Gastrocnemius medialis (tissue), 4 donors: Measurements from ENCODE around the gene THBS3. TPM values are rescaled to one million over a fixed set of nuclear protein-coding genes. Genes with fewer than 3 reads are reported as not detected.
A peak's percentile ranks its signal among the peaks of the same experiment; 100 is the strongest.
"Not testable (repeated sequence)": the region's sequence is repeated elsewhere in the genome, so short reads cannot be mapped to it uniquely, and the experiment has no call there.

Experiments used
- ATAC-seq, 2 donors: fragments of 150-250 bp; one replicate each; pipeline ENCODE4 v1.9.1; 2016
- DNase-seq, 2 donors: peaks; one replicate each; pipeline ENCODE4 v3.0.0-alpha.2; 2019
- H3K27ac ChIP-seq, 4 donors: fragments of 200-600 bp; sonication (generic); 1 replicate in 1 of 4; 2 replicates in 3 of 4; pipeline ENCODE4 v1.5.1; 2016 to 2018; ENCODE audit warnings: mild to moderate bottlenecking in 2 of 4, moderate library complexity in 1 of 4
- H3K27me3 ChIP-seq, 3 donors: fragments of 200-600 bp; sonication (generic) in 2 of 3; 1 replicate in 1 of 3; 2 replicates in 2 of 3; pipeline versions ENCODE4 v1.5.1 to v1.6.0; 2016 to 2019; ENCODE audit warnings: mild to moderate bottlenecking in 1 of 3, moderate library complexity in 1 of 3
- H3K36me3 ChIP-seq, 2 donors: fragments of 200-600 bp; sonication (generic) in 1 of 2; one replicate each; pipeline ENCODE4 v1.5.1; 2017 to 2018
- H3K4me1 ChIP-seq, 2 donors: fragments of 200-600 bp; sonication (generic) in 1 of 2; one replicate each; pipeline ENCODE4 v1.5.1; 2016 to 2017; ENCODE audit warnings: mild to moderate bottlenecking in 2 of 2
- H3K4me3 ChIP-seq, 4 donors: fragments of 200-600 bp; sonication (generic) in 3 of 4; 1 replicate in 1 of 4; 2 replicates in 3 of 4; pipeline ENCODE4 v1.5.1; 2016 to 2019; ENCODE audit warnings: mild to moderate bottlenecking in 2 of 4
- H3K9me3 ChIP-seq, 3 donors: fragments of 200-600 bp; sonication (generic) in 2 of 3; 1 replicate in 1 of 3; 2 replicates in 2 of 3; pipeline ENCODE4 v1.5.1; 2016 to 2019
- CTCF ChIP-seq, 5 experiments: fragments of 450-650 bp in 3 of 5; fragments of 200-600 bp in 2 of 5; sonication (generic) in 2 of 5; IDR thresholded peaks in 4 of 5; conservative IDR thresholded peaks in 1 of 5; 1 replicate in 4 of 5; 2 replicates in 1 of 5; pipeline ENCODE4 v1.5.1; 2016 to 2019; ENCODE audit warnings: antibody characterized with exemption in 5 of 5, mild to moderate bottlenecking in 3 of 5, moderate library complexity in 3 of 5
- POLR2A ChIP-seq, 2 donors: fragments of 450-650 bp; IDR thresholded peaks; one replicate each; pipeline ENCODE4 v1.6.1; 2017; ENCODE audit warnings: antibody characterized with exemption in 2 of 2, mild to moderate bottlenecking in 2 of 2, moderate library complexity in 2 of 2
- in situ Hi-C, 4 donors: fragments of 200-750 bp; cut with MboI; loops; one replicate each; pipeline versions ENCODE4 v1.15.0 to v1.8.0; 2017; ENCODE audit warnings: low sequenced_read_pairs in 4 of 4
- intact Hi-C: fragments of 100-400 bp; cut with DNase I; formaldehyde crosslinking; loops from one replicate; pipeline ENCODE4 v1.15.1; 2023; ENCODE audit warnings: low total_unique reads
- total RNA-seq, 4 donors: library from RNA; depleted of rRNA; stranded (reverse); fragments of >200 nt; gene quantifications; one replicate each; pipeline versions ENCODE4 v1.1.0 to v1.2.3, GENCODE V29; 2016

The THBS3 gene
- total RNA-seq, 4 donors from 2014 or later, result 1.5 to 4.6 (median 3.3) TPM

- H3K27ac ChIP-seq, result no peak overlapping the region
- ATAC-seq (no peak), DNase-seq (no peak)
- in situ Hi-C loops, result no loop called here
- intact Hi-C loops, result no loop called here
- H3K36me3 ChIP-seq, result no peaks in the 10 kb centered on the region
- no peaks in the 10 kb centered on the region for H3K9me3 ChIP-seq
- H3K4me3 ChIP-seq, result no peak overlapping the region
- TF ChIP-seq POLR2A (IDR thresholded peaks at IDR 0.05), result no peak
- no peaks in the 10 kb centered on the region for H3K27me3 ChIP-seq
- H3K4me1 ChIP-seq, result peaks cover 22 to 32% of the 10 kb centered on the region in 2 donors
These were observed 11.4 kb downstream of the THBS3 start for GRCh38 chr1:155196103-155196892.

GRCh38 chr1:155195201-155196102, 12.2 kb downstream of the THBS3 start:
- Histone ChIP-seq H3K27me3 (no peaks in the 10 kb centered on the region), H3K27ac (peak overlapping the region; percentile 58 to 69 (median 62)), H3K4me1 (peaks cover 22 to 32% of the 10 kb centered on the region in 2 donors), H3K4me3 (peak overlapping the region; percentile 51 to 75 (median 64)), H3K36me3 (no peaks in the 10 kb centered on the region), H3K9me3 (no peaks in the 10 kb centered on the region)
- intact Hi-C loops, result no loop called here
- in situ Hi-C loops, result no loop called here
- DNase-seq, result no peak
- no peak for ATAC-seq
- TF ChIP-seq CTCF (IDR thresholded peaks at IDR 0.05 in 4 of 5, conservative IDR thresholded peaks at IDR 0.05 in 1 of 5), result no peak
- TF ChIP-seq POLR2A (IDR thresholded peaks at IDR 0.05), result no peak

- H3K27me3 ChIP-seq, H3K9me3 ChIP-seq, in situ Hi-C loops, DNase-seq, H3K36me3 ChIP-seq, ATAC-seq: not testable (repeated sequence)
- peak overlapping the region; percentile 58 to 69 (median 62) for H3K27ac ChIP-seq
- peak overlapping the region; percentile 51 to 75 (median 64) for H3K4me3 ChIP-seq
- peaks cover 22 to 32% of the 10 kb centered on the region in 2 donors for H3K4me1 ChIP-seq
- intact Hi-C loops, result loop anchor here (1.0 to 2.0 kb wide), 2 partner anchors 18 to 21 kb away; partner anchors contain the start of genes KRTCAP2 and TRIM46
These were observed 13.8 kb downstream of the THBS3 start for GRCh38 chr1:155193991-155194240.

GRCh38 chr1:155193275-155193990, 14.3 kb downstream of the THBS3 start:
- in situ Hi-C loops (no loop called here), intact Hi-C loops (loop anchor here (1.0 to 2.0 kb wide), 2 partner anchors 17 to 21 kb away; partner anchors contain the start of genes KRTCAP2 and TRIM46)
- H3K27me3 ChIP-seq, result no peaks in the 10 kb centered on the region
- no peaks in the 10 kb centered on the region for H3K9me3 ChIP-seq
- H3K36me3 ChIP-seq, result no peaks in the 10 kb centered on the region
- ATAC-seq (peak; percentile 76 to 77), DNase-seq (peak; percentile 56 to 78)
- H3K4me1 ChIP-seq, result peaks cover 22 to 32% of the 10 kb centered on the region in 2 donors
- H3K27ac ChIP-seq, result peak overlapping the region; percentile 58 to 69 (median 62)
- TF ChIP-seq CTCF (IDR thresholded peaks at IDR 0.05 in 4 of 5, conservative IDR thresholded peaks at IDR 0.05 in 1 of 5) (peak; percentile 90 to 98 (median 97)), POLR2A (IDR thresholded peaks at IDR 0.05) (no peak)
- peak overlapping the region; percentile 51 to 75 (median 64) for H3K4me3 ChIP-seq
